GM12878 (cell line): ENCODE measurements around the gene HCFC1R1. TPM values are rescaled to one million over a fixed set of nuclear protein-coding genes. Genes with fewer than 3 reads are reported as not detected.

Experiments used
- ATAC-seq: fragments of 200-7000 bp; cut with Tn5 transposase; 3 replicates; pipeline ENCODE4 v1.9.1; 2020; ENCODE audit warnings: mild to moderate bottlenecking, moderate library complexity
- BruUV-seq: library from RNA; stranded (reverse); fragments of 400-500 nt; replicated peaks from 2 replicates; lab custom pipeline; 2021; lab: Mats Ljungman, UMichigan
- CTCF ChIA-PET: fragments of 300-600 bp; sonication (Branson Sonifier 250); formaldehyde crosslinking; extraction: SDS; loops from one replicate; lab custom pipeline; 2021; ENCODE audit warnings: inconsistent platforms; lab: Yijun Ruan, JAX
- POLR2A ChIA-PET: fragments of 350-600 bp; formaldehyde crosslinking; extraction: SDS; loops from one replicate; lab custom pipeline; 2021; ENCODE audit warnings: inconsistent platforms; lab: Charles Lee
- RAD21 ChIA-PET: fragments of 300-600 bp; sonication (Branson Sonifier 250); formaldehyde crosslinking; loops from one replicate; lab custom pipeline; 2023; ENCODE audit warnings: antibody characterized with exemption; ENCODE audit not compliant: unreplicated experiment; lab: Charles Lee
- SMC1A ChIA-PET: fragments of 300-600 bp; sonication (Branson Sonifier 250); formaldehyde crosslinking; loops from one replicate; lab custom pipeline; 2023; ENCODE audit not compliant: unreplicated experiment, uncharacterized antibody; lab: Charles Lee
- DNase-seq: peaks from one replicate; pipeline ENCODE4 v3.0.0-alpha.2; 2011; ENCODE audit warnings: low read depth, low spot score
- FAIRE-seq: peaks from 3 replicates; lab custom pipeline; 2011; peaks lifted over from hg19 to GRCh38; lab: Jason Lieb, UNC
- H2AFZ ChIP-seq: 2 replicates; pipeline ENCODE4 v1.6.0; 2011; ENCODE audit warnings: low read depth, low read length, control low read depth; ENCODE audit not compliant: control insufficient read depth
- H3K27ac ChIP-seq: 2 replicates; pipeline ENCODE4 v1.5.1; 2011; ENCODE audit warnings: control low read depth; ENCODE audit not compliant: control insufficient read depth, insufficient read depth
- H3K27me3 ChIP-seq, 2 experiments: replicated peaks in 1 of 2; 2 replicates each; pipeline versions ENCODE4 v1.6.0 to v1.6.1; 2011; ENCODE audit warnings: low read length in 1 of 2; ENCODE audit not compliant: control insufficient read depth in 2 of 2, insufficient read depth in 2 of 2
- H3K36me3 ChIP-seq, 2 experiments: 2 replicates each; pipeline ENCODE4 v1.5.1; 2011; ENCODE audit warnings: low read length in 1 of 2; ENCODE audit not compliant: control insufficient read depth in 2 of 2, insufficient read depth in 2 of 2
- H3K4me1 ChIP-seq: 2 replicates; pipeline ENCODE4 v1.6.1; 2011; ENCODE audit warnings: mild to moderate bottlenecking, low read length, moderate library complexity, mixed read lengths; ENCODE audit not compliant: control insufficient read depth, insufficient read depth
- H3K4me2 ChIP-seq: 2 replicates; pipeline ENCODE4 v1.6.0; 2011; ENCODE audit warnings: control low read depth; ENCODE audit not compliant: control insufficient read depth, insufficient read depth
- H3K4me3 ChIP-seq: fragments of 200-600 bp; sonication (generic); 2 replicates; pipeline ENCODE4 v1.5.1; 2016
- H3K79me2 ChIP-seq: 2 replicates; pipeline ENCODE4 v1.6.0; 2011; ENCODE audit warnings: low read length; ENCODE audit not compliant: control insufficient read depth, insufficient read depth
- H3K9ac ChIP-seq: 2 replicates; pipeline ENCODE4 v1.8.0; 2011; ENCODE audit warnings: low read length, control low read depth, mixed read lengths; ENCODE audit not compliant: control insufficient read depth, insufficient read depth
- H3K9me3 ChIP-seq: replicated peaks from 3 replicates; pipeline ENCODE4 v1.5.1; 2011; ENCODE audit warnings: mild to moderate bottlenecking, low read length; ENCODE audit not compliant: control insufficient read depth, insufficient read depth
- H4K20me1 ChIP-seq: 2 replicates; pipeline ENCODE4 v1.6.0; 2011; ENCODE audit not compliant: control insufficient read depth, insufficient read depth
- ASH2L ChIP-seq: fragments of 300-600, 200-600 bp; sonication (generic); IDR thresholded peaks from 2 replicates; pipeline ENCODE4 v1.6.1; 2017; ENCODE audit warnings: low read depth, mild to moderate bottlenecking, borderline replicate concordance
- BACH1 ChIP-seq: fragments of 450-650 bp; IDR thresholded peaks from 2 replicates; pipeline ENCODE4 v1.6.1; 2017; ENCODE audit warnings: mild to moderate bottlenecking, borderline replicate concordance
- BCL3 ChIP-seq: IDR thresholded peaks from 2 replicates; pipeline ENCODE4 v1.6.1; 2011; ENCODE audit warnings: borderline replicate concordance, low read depth, mild to moderate bottlenecking, moderate library complexity, low read length; ENCODE audit not compliant: insufficient read depth, poor library complexity, severe bottlenecking
- CBX5 ChIP-seq: sonication (generic); IDR thresholded peaks from 2 replicates; pipeline ENCODE4 v1.6.1; 2016; ENCODE audit warnings: low read depth, moderate library complexity, mild to moderate bottlenecking, inconsistent platforms
- CEBPZ ChIP-seq: fragments of 150-350 bp; IDR thresholded peaks from 2 replicates; pipeline ENCODE4 v1.6.1; 2016; ENCODE audit warnings: low read depth, low read length
- FOS ChIP-seq: IDR thresholded peaks from 3 replicates; pipeline ENCODE4 v1.6.1; 2011; ENCODE audit warnings: borderline replicate concordance; ENCODE audit not compliant: insufficient read length; ENCODE audit errors: extremely low read depth
- GATAD2B ChIP-seq: fragments of 450-650 bp; conservative IDR thresholded peaks from 2 replicates; pipeline ENCODE4 v1.6.1; 2017; ENCODE audit warnings: low read depth, mild to moderate bottlenecking, moderate library complexity
- MYB ChIP-seq: fragments of 150-350 bp; IDR thresholded peaks from 2 replicates; pipeline ENCODE4 v1.6.1; 2014; ENCODE audit warnings: mild to moderate bottlenecking, low read depth, low read length, borderline replicate concordance
- NFYA ChIP-seq: IDR thresholded peaks from 2 replicates; pipeline ENCODE4 v1.6.1; 2011; ENCODE audit warnings: low read depth, mild to moderate bottlenecking, low read length, improper control_type of control experiment, borderline replicate concordance
- NR2C2 ChIP-seq: IDR thresholded peaks from 2 replicates; pipeline ENCODE4 v1.6.1; 2011; ENCODE audit warnings: borderline replicate concordance, low read depth; ENCODE audit not compliant: control insufficient read depth, insufficient read length
- POU2F2 ChIP-seq: IDR thresholded peaks from 3 replicates; pipeline ENCODE4 v1.6.1; 2011; ENCODE audit warnings: low read depth, mild to moderate bottlenecking, low read length, borderline replicate concordance
- SMAD1 ChIP-seq: fragments of 450-650 bp; IDR thresholded peaks from 2 replicates; pipeline ENCODE4 v1.6.1; 2018; ENCODE audit warnings: mild to moderate bottlenecking, low read depth; ENCODE audit not compliant: partially characterized antibody
- SMAD5 ChIP-seq: IDR thresholded peaks from 2 replicates; pipeline ENCODE4 v1.6.1; 2016; ENCODE audit warnings: antibody characterized with exemption, low read depth
- SREBF1 ChIP-seq: IDR thresholded peaks from 2 replicates; pipeline ENCODE4 v1.6.1; 2012; ENCODE audit warnings: mild to moderate bottlenecking, low read length
- TARDBP ChIP-seq: IDR thresholded peaks from 2 replicates; pipeline ENCODE4 v1.6.1; 2016; ENCODE audit warnings: borderline replicate concordance
- ZNF207 ChIP-seq: fragments of 450-650 bp; IDR thresholded peaks from 2 replicates; pipeline ENCODE4 v1.6.1; 2014; ENCODE audit warnings: antibody characterized with exemption, mild to moderate bottlenecking, borderline replicate concordance
- ZNF217 ChIP-seq: fragments of 450-650 bp; IDR thresholded peaks from 2 replicates; pipeline ENCODE4 v1.6.1; 2017; ENCODE audit warnings: antibody characterized with exemption, mild to moderate bottlenecking
- WGBS: methylation state at CpG from one replicate; pipeline ENCODE4 v1.1.6; 2016; ENCODE audit warnings: low lambda C conversion rate; ENCODE audit not compliant: insufficient replicate concordance, insufficient coverage; ENCODE audit errors: missing lambda C conversion rate; 5-methylcytosine and 5-hydroxymethylcytosine counted together
- in situ Hi-C: fragments of 300-500 bp; cut with MboI; formaldehyde crosslinking; loops from 9 replicates; pipeline ENCODE4 v1.14.3; 2018; ENCODE audit warnings: mixed read lengths
- intact Hi-C: fragments of 100-400 bp; cut with micrococcal nuclease; formaldehyde crosslinking; loops from one replicate; pipeline ENCODE4 v1.14.2; 2022; ENCODE audit not compliant: unreplicated experiment
- polyA plus RNA-seq, 11 experiments: library from polyadenylated mRNA; depleted of rRNA in 4 of 11; unstranded in 6 of 11; stranded (reverse) in 5 of 11; fragments of >200 nt; fragmentation: Nextera tagmentation in 4 of 11; fragmentation: Illumina TruSeq in 1 of 11; extraction: Ambion mirVana in 4 of 11; extraction: Trizol in 1 of 11; gene quantifications; 1 replicate in 1 of 11; 2 replicates in 10 of 11; pipeline versions ENCODE4 v1.2.1 to v1.2.3, GENCODE V29; 2011 to 2016; ENCODE audit warnings: inconsistent platforms in 2 of 11, missing spikeins in 2 of 11, low read depth in 1 of 11
- total RNA-seq, 4 experiments: library from RNA; depleted of rRNA in 3 of 4; stranded (reverse); fragments of >200 nt in 3 of 4; fragmentation: Illumina TruSeq in 1 of 4; extraction: Trizol in 1 of 4; gene quantifications; 2 replicates each; pipeline versions ENCODE4 v1.2.1 to v1.2.3, GENCODE V29; 2013 to 2021
- TF ChIP-seq, protein P1 (sequence below): fragments of 450-650 bp; IDR thresholded peaks from 2 replicates; pipeline ENCODE4 v1.6.1; 2017; ENCODE audit warnings: low read depth, mild to moderate bottlenecking, moderate library complexity

The HCFC1R1 gene
- total and polyA plus RNA-seq, 10 of the 15 experiments (the other 5 are each of a cell fraction or from before 2014, with no cell fraction given): 2.8 to 42.5 (median 20.4) TPM

- TF ChIP-seq BCL3 (no peak), SMAD1 (no peak), ASH2L (no peak), BACH1 (no peak), NFYA (no peak), MYB (no peak), FOS (no peak), POU2F2 (no peak), TARDBP (no peak)
- TF ChIP-seq, protein P1, sequence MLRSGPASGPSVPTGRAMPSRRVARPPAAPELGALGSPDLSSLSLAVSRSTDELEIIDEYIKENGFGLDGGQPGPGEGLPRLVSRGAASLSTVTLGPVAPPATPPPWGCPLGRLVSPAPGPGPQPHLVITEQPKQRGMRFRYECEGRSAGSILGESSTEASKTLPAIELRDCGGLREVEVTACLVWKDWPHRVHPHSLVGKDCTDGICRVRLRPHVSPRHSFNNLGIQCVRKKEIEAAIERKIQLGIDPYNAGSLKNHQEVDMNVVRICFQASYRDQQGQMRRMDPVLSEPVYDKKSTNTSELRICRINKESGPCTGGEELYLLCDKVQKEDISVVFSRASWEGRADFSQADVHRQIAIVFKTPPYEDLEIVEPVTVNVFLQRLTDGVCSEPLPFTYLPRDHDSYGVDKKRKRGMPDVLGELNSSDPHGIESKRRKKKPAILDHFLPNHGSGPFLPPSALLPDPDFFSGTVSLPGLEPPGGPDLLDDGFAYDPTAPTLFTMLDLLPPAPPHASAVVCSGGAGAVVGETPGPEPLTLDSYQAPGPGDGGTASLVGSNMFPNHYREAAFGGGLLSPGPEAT: no peak
Observed at GRCh38 chr16:2987833-2988232, 35.9 kb downstream of the HCFC1R1 start (continued).

DNA sequence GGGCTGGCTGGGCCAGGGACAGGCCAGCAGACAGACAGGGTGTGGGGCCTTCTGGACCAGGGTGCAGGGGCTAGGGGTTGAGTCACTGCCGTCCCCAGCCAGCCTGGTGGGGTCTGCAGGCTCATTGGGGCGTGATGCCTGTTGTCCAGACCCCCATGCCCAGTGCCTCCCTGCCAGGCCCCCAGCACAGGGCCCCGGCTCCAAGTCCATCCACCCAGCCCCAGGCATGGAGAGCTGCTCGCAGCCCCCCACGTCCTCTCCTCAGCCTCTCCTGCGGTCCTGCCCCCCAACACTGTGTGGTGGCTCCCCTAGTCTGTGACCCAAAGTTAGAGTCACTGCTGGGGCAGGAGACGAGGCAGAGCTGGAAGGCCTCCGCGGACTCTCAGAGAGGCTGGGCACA is 36.5 kb downstream of the HCFC1R1 start:
- CTCF ChIA-PET: no interaction called here
- intact Hi-C loops: no loop called here
- no peak for ATAC-seq

More for the DNA sequence above, 36.5 kb downstream of the HCFC1R1 start:
- no peak overlapping the region for H2AFZ ChIP-seq
- H4K20me1 ChIP-seq: no peaks in the 10 kb centered on the region
- RAD21 ChIA-PET: no interaction called here
- in situ Hi-C loops: no loop called here
- no peaks in the 10 kb centered on the region for H3K79me2 ChIP-seq
- no peaks in the 10 kb centered on the region for H3K4me1 ChIP-seq
- H3K27ac ChIP-seq: no peak overlapping the region
- H3K9ac ChIP-seq: no peak overlapping the region
- H3K36me3 ChIP-seq: no peaks in the 10 kb centered on the region
- no peak overlapping the region for H3K4me2 ChIP-seq
- no TSS peak for BruUV-seq
- DNase-seq (no peak), FAIRE-seq (no peak)
- H3K4me3 ChIP-seq: no peak overlapping the region
- H3K9me3 ChIP-seq: no peaks in the 10 kb centered on the region
- SMC1A ChIA-PET: no interaction called here
- POLR2A ChIA-PET: no interaction called here
- WGBS: 33% methylated on average over 9 of the region's 9 CpGs
- H3K27me3 ChIP-seq: peaks cover 2 to 4% of the 10 kb centered on the region in 2 experiments; a peak in 1 of 4 replicates
- TF ChIP-seq SMAD5 (no peak), SREBF1 (no peak), GATAD2B (no peak), CEBPZ (no peak), CBX5 (no peak), ZNF207 (no peak), NR2C2 (no peak), ZNF217 (no peak)
- TF ChIP-seq, all 136 proteins: peak for 0
